ENCODE results near the gene SPIN4.
"Not testable (repeated sequence)": the region's sequence is repeated elsewhere in the genome, so short reads cannot be mapped to it uniquely, and the experiment has no call there.

The SPIN4 gene

GRCh38 chrX:63350941-63351616 is at the start of gene SPIN4:
Gene SPIN4 (minus strand): TSS chrX:63351332. CDS start chrX:63350819, 513 bp downstream.
- DNase-seq, result peak; percentile 84

DNA sequence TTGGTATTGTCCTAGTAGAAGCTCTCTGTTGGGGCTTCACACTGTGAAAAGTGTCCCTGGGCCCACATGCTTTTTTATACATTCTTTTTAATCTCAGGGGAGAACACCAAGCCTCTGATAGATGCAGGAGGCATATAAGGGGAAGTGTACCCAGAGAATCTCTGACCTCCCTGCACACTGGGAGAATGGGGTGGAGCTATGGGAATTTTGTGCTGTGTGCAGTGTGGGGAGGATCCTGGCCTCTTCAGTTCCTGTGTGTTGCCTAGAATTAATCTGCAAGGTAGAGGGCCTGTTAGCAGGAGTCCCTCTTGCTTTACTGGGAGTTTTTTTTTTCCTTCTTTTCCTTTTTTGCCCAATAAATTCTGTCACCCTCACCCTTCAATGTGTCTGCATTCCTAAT is 49.2 kb upstream of the SPIN4 start:
- no peak for DNase-seq

- DNase-seq, result no peak
Observed at GRCh38 chrX:63394872-63395271, 43.7 kb upstream of the SPIN4 start.

DNA sequence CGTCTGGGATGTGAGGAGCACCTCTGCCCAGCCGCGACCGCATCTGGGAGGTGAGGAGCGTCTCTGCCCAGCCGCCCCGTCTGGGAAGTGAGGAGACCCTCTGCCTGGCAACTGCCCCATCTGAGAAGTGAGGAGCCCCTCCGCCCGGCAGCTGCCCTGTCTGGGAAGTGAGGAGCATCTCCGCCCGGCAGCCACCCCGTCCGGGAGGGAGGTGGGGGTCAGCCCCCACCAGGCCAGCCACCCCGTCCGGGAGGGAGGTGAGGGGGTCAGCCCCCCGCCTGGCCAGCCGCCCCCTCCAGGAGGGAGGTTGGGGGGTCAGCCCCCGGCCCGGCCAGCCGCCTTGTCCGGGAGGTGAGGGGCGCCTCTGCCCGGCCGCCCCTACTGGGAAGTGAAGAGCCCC is 42.0 kb upstream of the SPIN4 start:
- not testable (repeated sequence) for DNase-seq

DNA sequence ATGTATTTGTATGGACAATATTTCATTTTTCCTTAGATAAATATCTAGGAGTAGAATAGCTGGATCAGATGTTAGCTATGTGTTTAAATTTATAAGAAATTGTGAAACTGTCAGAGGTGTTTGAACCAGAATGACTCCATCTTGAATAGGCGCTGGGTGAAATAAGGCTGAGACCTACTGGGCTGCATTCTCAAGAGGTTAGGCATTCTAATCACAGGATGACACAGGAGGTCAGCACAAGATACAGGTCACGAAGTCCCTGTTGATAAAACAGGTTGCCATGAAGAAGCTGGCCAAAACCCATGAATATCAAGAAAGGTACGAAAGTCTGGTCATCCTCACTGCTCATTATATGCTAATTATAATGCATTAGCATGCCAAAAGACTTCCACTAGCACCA is 36.3 kb upstream of the SPIN4 start:
- no peak for DNase-seq

- not testable (repeated sequence) for DNase-seq
Observed at GRCh38 chrX:63384263-63384662, 33.1 kb upstream of the SPIN4 start.

GRCh38 chrX:63373012-63373411 is 21.9 kb upstream of the SPIN4 start:
- DNase-seq, result not testable (repeated sequence)

GRCh38 chrX:63367699-63368098 is 16.6 kb upstream of the SPIN4 start:
- not testable (repeated sequence) for DNase-seq

DNA sequence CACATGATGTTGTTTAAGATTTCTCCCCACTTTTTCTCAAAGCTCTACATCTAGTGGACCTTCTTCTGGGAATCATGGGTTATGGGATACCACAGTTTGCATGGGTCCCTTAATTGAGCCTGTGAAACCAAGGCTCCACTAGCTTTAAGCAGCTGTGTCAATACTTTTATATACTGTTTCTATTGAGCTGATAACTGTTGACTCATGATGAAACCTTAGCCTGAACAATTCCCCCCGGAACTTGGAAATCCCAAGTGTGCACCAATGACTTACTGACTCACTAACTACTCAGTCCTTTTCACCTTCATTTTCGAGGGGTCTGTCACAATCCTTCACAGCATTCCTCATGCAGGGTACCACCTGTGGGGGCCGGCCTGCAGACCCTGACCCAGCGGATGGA is 12.7 kb upstream of the SPIN4 start:
- DNase-seq, result no peak

DNA sequence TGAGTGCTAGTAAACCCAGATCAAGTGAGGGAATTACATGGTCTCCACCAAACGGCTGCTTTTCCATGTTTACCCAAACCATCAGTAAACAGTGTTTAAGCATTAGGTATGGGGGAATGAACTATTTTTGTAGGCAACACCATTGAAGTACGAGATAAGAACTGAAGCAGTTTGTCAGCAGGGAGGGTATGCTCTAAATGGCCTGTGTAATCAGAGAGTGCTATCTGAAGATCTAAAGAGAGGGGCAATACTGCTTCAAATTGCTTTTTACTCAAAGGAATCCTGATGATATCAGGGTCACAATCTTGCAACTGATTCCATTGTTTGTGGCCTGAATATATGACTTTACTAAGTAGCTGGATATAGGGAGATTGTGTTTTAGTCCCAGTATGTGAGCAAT is 10.4 kb upstream of the SPIN4 start:
- DNase-seq, result no peak

- DNase-seq, result no peak
Observed at GRCh38 chrX:63354484-63354883, 3.4 kb upstream of the SPIN4 start.

- DNase-seq, result peak; percentile 17
Observed at GRCh38 chrX:63350465-63350877, 661 bp downstream of the SPIN4 start.

DNA sequence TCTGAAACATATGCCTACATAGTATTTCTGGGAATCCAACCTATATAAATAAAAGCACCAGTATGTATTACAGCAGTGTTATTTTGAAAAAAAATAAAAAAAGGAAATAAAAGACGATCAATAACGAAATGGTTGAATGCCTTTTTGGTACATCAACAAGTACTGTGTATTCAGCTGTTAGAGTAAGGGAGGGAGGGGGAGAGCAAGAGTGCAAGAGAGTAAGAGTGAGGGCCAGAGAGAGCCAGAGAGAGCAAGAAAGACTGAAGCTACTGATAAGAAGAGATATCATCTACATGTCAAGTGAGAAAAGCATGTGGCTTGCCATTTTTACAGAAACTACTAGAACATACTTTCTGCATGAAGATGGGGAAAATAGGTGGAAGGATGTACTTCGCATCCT is 1.8 kb downstream of the SPIN4 start:
- no peak for DNase-seq

- DNase-seq, result no peak
Observed at GRCh38 chrX:63330681-63331080, 20.5 kb downstream of the SPIN4 start.

- DNase-seq, result no peak
Observed at GRCh38 chrX:63327788-63328187, 23.3 kb downstream of the SPIN4 start.

GRCh38 chrX:63299596-63299995 is 51.5 kb downstream of the SPIN4 start:
- DNase-seq, result no peak

Measured in activated CD4-positive, alpha-beta T cell treated with anti-CD3 and anti-CD28 coated beads, Interleukin-10, Interleukin-2, amounts not matched to agents 100 ng/mL and 50 ng/mL, durations not matched to agents 16 hours and 8 hours (primary cell).